K562 (cell line): ENCODE measurements around the gene KCNH2. TPM values are rescaled to one million over a fixed set of nuclear protein-coding genes. Genes with fewer than 3 reads are reported as not detected.

Source experiments
- ADNP ChIP-seq: fragments of 200-800 bp; sonication (Bioruptor generic); IDR thresholded peaks from 2 replicates; pipeline ENCODE4 v1.6.1; 2016; ENCODE audit warnings: missing genetic modification characterization, missing compliant biosample characterization
- ARNT ChIP-seq, 2 experiments: fragments of 450-650 bp; IDR thresholded peaks; 2 replicates each; pipeline ENCODE4 v1.6.1; 2016; ENCODE audit warnings: mild to moderate bottlenecking in 1 of 2
- ATF4 ChIP-seq: fragments of 450-650 bp; formaldehyde crosslinking; IDR thresholded peaks from 2 replicates; pipeline ENCODE4 v1.4.0; 2022; ENCODE audit warnings: mild to moderate bottlenecking, moderate library complexity
- BRF1 ChIP-seq: IDR thresholded peaks from 3 replicates; pipeline ENCODE4 v1.6.1; 2011; ENCODE audit warnings: borderline replicate concordance, mild to moderate bottlenecking; ENCODE audit not compliant: insufficient read length; ENCODE audit errors: extremely low read depth
- C11orf30 ChIP-seq: fragments of 450-650 bp; IDR thresholded peaks from 2 replicates; pipeline ENCODE4 v1.6.1; 2016; ENCODE audit warnings: low read depth, mild to moderate bottlenecking
- CBX8 ChIP-seq: fragments of 200-600 bp; sonication (generic); IDR thresholded peaks from 2 replicates; pipeline ENCODE4 v1.6.1; 2012; ENCODE audit warnings: borderline replicate concordance, mixed run types, low read depth, mild to moderate bottlenecking, moderate library complexity, mixed read lengths, low read length, control low read depth, inconsistent platforms; ENCODE audit not compliant: poor library complexity, severe bottlenecking; ENCODE audit errors: extremely low read depth
- ETV1 ChIP-seq: fragments of 450-650 bp; conservative IDR thresholded peaks from 2 replicates; pipeline ENCODE4 v1.6.1; 2016; ENCODE audit warnings: missing genetic modification characterization, control low read depth, low read depth, missing compliant biosample characterization
- GABPB1 ChIP-seq: sonication (generic); formaldehyde crosslinking; IDR thresholded peaks from 2 replicates; pipeline ENCODE4 v1.8.0; 2022; ENCODE audit warnings: mild to moderate bottlenecking, missing genetic modification reagents
- HBP1 ChIP-seq: fragments of 450-650 bp; formaldehyde crosslinking; IDR thresholded peaks from 2 replicates; pipeline ENCODE4 v1.4.0; 2022; ENCODE audit warnings: missing genetic modification characterization
- MAFG ChIP-seq: fragments of 450-650 bp; conservative IDR thresholded peaks from 2 replicates; pipeline ENCODE4 v1.6.1; 2016; ENCODE audit warnings: missing genetic modification characterization, missing compliant biosample characterization
- NFXL1 ChIP-seq: fragments of 450-650 bp; formaldehyde crosslinking; IDR thresholded peaks from 2 replicates; pipeline ENCODE4 v1.4.0; 2021; ENCODE audit warnings: mild to moderate bottlenecking
- RREB1 ChIP-seq: fragments of 250-450 bp; sonication (Bioruptor Pico); IDR thresholded peaks from 2 replicates; pipeline ENCODE4 v1.4.0; 2020
- SNAPC5 ChIP-seq: fragments of 250-450 bp; sonication (Bioruptor Pico); IDR thresholded peaks from 2 replicates; pipeline ENCODE4 v1.8.0; 2021; ENCODE audit warnings: moderate library complexity, mild to moderate bottlenecking, inconsistent platforms
- ZBTB49 ChIP-seq: sonication (generic); formaldehyde crosslinking; IDR thresholded peaks from 2 replicates; pipeline ENCODE4 v1.8.0; 2022; ENCODE audit warnings: missing genetic modification reagents, mild to moderate bottlenecking, borderline replicate concordance
- ZFP36 ChIP-seq: fragments of 150-350 bp; IDR thresholded peaks from 2 replicates; pipeline ENCODE4 v1.6.1; 2018; ENCODE audit warnings: low read length, low read depth; ENCODE audit not compliant: partially characterized antibody
- ZNF408 ChIP-seq: fragments of 250-450 bp; sonication (Bioruptor Pico); IDR thresholded peaks from 2 replicates; pipeline ENCODE4 v1.4.0; 2020; ENCODE audit warnings: low read depth, mild to moderate bottlenecking, moderate library complexity
- polyA plus RNA-seq, 8 experiments: library from polyadenylated mRNA; depleted of rRNA in 4 of 8; stranded (reverse) in 5 of 8; unstranded in 3 of 8; fragments of >200 nt; fragmentation: Nextera tagmentation in 2 of 8; fragmentation: Illumina TruSeq in 1 of 8; extraction: Ambion mirVana in 2 of 8; extraction: Trizol in 1 of 8; gene quantifications; 2 replicates each; pipeline versions ENCODE4 v1.2.1 to v1.2.3, GENCODE V29; 2011 to 2014; ENCODE audit warnings: inconsistent platforms in 1 of 8, missing spikeins in 1 of 8
- total RNA-seq, 7 experiments: library from RNA; depleted of rRNA in 6 of 7; stranded (reverse); fragments of >200 nt in 6 of 7; fragmentation: Illumina TruSeq in 2 of 7; extraction: Trizol in 2 of 7; gene quantifications; 2 replicates each; pipeline versions ENCODE4 v1.2.1 to v1.2.3, GENCODE V29; 2011 to 2021; ENCODE audit warnings: low replicate concordance in 1 of 7

The KCNH2 gene
- total and polyA plus RNA-seq, 9 of the 15 experiments (the other 6 are each of a cell fraction or from before 2014, with no cell fraction given): 18.1 to 368 (median 218) TPM

- peak; percentile 46; the same call in 1 of the 2 replicates for TF ChIP-seq ATF4 (CRISPR knock-in tag)
- no peak for TF ChIP-seq CBX8
- TF ChIP-seq SNAPC5 (CRISPR knock-in tag): no peak
- TF ChIP-seq ARNT (IDR thresholded peaks at IDR 0.05): peak; percentile 57 to 58; a peak in 2 of 4 replicates
- TF ChIP-seq GABPB1 (CRISPR knock-in tag): peak; percentile 62; the same call in 1 of the 2 replicates
- TF ChIP-seq RREB1 (CRISPR knock-in tag): no peak; the same call in 1 of the 2 replicates
- TF ChIP-seq HBP1 (CRISPR knock-in tag): no peak
- no peak for TF ChIP-seq ZBTB49 (CRISPR knock-in tag)
- TF ChIP-seq ETV1 (tag): peak; percentile 91
- TF ChIP-seq ZFP36: peak; percentile 29
- no peak for TF ChIP-seq ZNF408 (CRISPR knock-in tag)
- TF ChIP-seq C11orf30: no peak
- TF ChIP-seq BRF1: no peak
- TF ChIP-seq MAFG: no peak
- no peak for TF ChIP-seq NFXL1 (CRISPR knock-in tag)
- no peak for TF ChIP-seq ADNP (tag)
These were observed 16.2 kb upstream of the KCNH2 start (continued) for GRCh38 chr7:150994141-150994837.
